Limb (tissue), 2 donors: ENCODE results near the gene EDEM3.
"Not testable (repeated sequence)": the region's sequence is repeated elsewhere in the genome, so short reads cannot be mapped to it uniquely, and the experiment has no call there.

Experiments used
- DNase-seq, 2 donors: peaks; one replicate each; pipeline ENCODE4 v3.0.0-alpha.2; 2016; ENCODE audit errors: extremely low spot score in 2 of 2

The EDEM3 gene

DNA sequence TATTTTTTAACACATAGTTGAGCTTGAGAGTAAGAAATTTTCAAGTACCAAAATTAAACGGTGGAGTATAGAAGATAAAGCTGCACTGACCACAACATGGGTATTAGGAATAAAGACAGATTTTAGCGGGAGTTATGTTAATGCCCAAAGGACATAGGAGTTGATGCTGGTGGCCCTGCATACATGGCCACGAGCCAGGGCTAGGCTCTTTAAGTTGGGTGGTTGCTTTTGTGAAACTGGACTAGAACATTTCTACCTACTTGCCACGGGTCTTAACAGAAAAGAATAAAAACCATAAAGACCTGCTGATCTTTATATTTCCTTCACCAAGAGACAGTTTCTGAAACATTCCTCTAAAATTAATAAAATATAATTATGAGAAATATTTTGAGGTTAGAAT is 14.9 kb downstream of the EDEM3 start:
- DNase-seq: no peak

GRCh38 chr1:184739070-184739469 is 15.6 kb downstream of the EDEM3 start:
- no peak for DNase-seq

DNA sequence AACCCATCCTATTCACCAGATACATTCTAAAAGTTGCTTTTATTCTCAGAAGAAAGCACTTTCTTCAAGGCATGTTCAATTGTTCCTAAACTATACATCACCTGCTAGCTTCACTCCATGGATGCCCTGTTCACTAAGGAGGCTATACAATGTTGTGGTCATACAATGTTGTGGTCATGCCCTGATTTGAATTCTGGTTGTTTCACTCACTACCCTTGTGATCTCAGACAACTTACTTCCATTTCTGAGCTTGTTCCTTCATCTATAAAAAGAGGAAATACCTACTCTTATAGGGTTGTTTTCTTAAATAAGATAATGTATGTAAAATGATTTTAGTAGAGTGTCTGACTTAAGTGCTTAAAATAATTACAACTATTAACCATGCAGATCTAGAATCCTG is 19.7 kb downstream of the EDEM3 start:
- no peak for DNase-seq

- no peak for DNase-seq
Measured at GRCh38 chr1:184724843-184725242, 29.8 kb downstream of the EDEM3 start.

- no peak for DNase-seq
Measured at GRCh38 chr1:184716158-184716557, 38.5 kb downstream of the EDEM3 start.

GRCh38 chr1:184709418-184709817 is 45.2 kb downstream of the EDEM3 start:
- DNase-seq: no peak

DNA sequence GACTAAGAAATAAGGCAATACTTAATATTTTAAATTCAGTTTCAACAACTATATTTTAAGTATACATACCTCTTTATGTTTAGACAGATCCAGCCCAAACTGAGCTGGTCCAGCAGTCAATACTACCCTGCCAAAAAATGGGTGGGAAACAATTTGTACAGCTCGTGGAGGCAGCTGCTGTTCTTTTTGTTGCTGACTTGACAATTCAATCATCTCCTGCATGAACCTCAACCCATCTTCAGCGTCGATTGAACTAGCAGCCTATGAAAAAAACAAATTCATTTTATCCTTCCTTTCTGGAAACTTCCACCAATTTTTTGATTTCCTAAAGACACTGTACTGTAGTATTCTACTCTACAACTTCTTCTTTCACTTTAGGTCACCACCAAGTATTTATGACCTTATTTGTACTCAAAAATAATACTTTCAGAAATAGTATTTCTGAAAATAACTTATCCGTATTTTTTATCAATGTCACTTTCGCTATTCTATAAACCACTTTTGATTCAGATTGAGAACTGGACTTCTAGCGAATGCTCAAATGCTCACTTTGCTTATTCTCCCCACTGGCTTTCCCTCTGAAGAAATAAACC is 46.5 kb downstream of the EDEM3 start:
- no peak for DNase-seq

- no peak for DNase-seq
Measured at GRCh38 chr1:184705271-184705670, 49.4 kb downstream of the EDEM3 start.

- no peak for DNase-seq
Measured at GRCh38 chr1:184701816-184702215, 52.8 kb downstream of the EDEM3 start.

DNA sequence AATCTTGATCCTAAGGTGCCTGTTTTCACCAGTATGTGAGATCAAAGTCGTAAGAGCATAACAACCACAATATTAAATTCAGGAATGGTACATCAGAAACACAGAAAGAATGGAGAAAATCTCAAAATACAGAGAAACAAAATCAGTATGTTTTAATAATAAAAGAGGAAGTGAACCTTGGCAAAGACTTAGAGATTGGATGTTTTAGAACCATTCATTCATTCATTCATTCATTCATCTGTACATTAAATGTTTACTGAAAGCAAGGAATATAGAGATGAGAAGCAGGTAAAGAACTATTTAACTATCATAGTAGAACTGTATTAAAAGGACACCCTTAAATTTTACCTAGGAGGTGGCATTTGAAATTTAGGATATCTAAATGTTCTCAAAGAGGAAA is 55.7 kb downstream of the EDEM3 start:
- no peak for DNase-seq

GRCh38 chr1:184698016-184698415 is 56.6 kb downstream of the EDEM3 start:
- DNase-seq: no peak

DNA sequence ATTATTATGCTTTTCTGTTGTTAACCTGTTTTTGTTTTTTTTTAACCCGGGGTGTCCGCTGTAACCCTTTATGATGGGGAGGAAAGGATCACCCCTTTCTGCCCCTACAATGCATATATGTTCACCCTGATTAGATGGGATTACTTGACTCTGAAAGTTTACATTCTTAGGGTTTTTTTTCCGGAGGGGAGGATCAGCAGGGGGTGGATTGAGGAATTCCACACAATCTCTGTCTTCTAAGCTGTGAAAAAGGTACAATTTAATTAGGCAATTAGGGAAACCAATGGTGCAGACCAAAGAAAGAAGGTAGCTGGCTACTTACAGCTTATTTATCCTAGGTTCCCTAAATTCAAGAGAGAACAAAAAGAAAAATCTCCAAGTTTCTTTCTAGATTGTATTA is 58.3 kb downstream of the EDEM3 start:
- no peak for DNase-seq

DNA sequence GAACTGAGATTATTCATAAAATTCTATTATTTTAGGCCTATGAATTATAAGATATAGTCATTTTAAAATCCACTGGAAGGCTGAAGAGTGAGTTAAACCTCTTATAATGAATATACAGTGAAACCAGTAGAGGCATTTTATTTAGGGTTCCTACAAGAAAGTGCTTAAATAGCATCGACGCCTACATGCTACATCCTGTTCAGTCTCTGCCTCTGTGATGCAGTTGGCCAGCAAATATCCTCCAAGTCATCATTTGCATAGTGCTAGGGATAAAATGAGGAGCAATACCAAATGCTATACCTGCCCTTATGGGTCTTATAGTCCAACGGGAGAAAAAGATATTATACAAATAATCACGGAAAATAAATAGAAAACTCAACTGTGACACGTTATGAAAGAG is 59.6 kb downstream of the EDEM3 start:
- no peak for DNase-seq

GRCh38 chr1:184693011-184693410 is 61.6 kb downstream of the EDEM3 start:
- DNase-seq: no peak

GRCh38 chr1:184691719-184692324 is 62.8 kb downstream of the EDEM3 start:
- DNase-seq: peak in 1 of 2 donors; percentile 71

DNA sequence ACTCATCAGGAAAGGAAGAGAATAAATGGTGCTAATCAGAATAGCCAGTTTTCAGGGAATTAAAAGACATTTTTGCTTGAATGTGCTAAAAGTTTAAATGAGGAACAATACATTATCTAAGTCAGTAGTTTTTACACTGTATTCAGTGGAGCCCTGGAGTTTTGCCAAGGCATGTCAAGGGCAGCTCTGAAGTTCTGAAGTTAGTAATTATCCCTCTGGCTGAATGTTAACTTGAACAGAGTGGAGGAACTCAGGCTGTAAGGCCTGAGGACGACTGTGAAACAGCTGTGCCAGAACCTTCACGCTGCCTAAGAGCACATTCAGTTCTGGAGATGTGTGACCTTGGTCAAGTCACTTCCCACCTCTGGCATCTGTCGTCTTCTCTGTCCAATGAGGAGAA is 68.1 kb downstream of the EDEM3 start:
- no peak for DNase-seq

- DNase-seq: no peak
Measured at GRCh38 chr1:184685116-184685515, 69.5 kb downstream of the EDEM3 start.

DNA sequence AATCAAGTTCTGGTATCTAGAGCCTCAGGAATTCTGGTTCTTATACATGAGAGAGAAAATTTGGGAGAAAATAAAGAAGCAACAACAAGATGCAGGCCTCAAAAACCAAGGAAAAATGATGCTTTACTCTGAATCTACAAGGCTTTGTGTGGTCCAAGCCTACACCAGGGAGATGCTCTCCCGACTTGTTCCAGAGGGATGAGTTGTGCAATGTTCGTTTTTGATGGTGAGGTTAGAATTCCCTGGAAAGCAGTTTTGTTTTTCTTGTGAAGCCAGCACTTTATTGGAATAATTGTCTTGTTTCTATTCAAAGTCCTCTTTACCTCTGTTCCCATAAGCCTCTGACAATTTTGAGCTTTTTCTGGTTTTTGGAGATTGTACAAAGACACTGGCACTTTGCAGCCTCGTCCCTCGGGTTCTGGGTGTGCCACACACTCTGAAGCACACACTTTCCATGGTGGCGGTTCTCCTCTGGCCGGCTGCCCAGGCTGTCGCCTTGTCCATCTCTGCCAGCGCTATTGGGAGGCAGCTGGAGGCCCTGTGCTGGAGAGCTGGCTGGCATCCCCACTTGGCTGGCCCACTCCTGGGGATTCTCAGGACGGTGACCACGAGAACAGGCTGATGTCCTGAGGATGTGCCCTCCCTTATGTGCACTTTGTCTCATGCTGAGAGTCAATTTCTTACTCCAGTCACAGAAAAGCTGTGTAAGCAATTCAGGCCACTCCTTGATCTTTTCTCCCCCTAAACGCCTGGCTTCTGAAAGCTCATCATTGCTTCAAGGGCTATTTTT is 70.2 kb downstream of the EDEM3 start:
- DNase-seq: peak in 1 of 2 donors; percentile 39

- no peak for DNase-seq
Measured at GRCh38 chr1:184682956-184683355, 71.7 kb downstream of the EDEM3 start.

DNA sequence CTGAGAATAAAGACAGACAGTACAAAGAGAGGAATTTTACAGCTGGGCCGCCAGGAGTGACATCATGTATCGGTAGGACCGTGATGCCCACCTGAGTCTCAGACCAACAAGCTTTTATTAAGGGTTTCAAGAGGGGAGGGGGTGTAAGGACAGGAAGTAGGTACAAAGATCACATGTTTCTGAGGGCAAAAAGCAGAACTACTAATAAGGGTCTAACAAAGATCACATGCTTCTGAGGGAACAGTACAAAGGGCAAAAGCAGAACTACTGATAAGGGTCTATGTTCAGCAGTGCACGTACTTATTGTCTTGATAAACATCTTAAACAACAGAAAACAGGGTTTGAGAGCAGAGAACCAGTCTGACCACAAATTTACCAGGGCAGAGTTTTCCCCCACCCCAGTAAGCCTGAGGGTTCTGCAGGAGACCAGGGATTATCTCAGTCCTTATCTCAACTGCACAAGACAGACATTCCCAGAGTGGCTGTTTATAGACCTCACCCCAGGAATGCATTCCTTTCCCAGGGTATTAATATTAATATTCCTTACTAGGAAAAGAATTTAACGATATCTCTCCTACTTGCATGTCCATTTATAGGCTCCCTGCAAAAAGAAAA is 73.9 kb downstream of the EDEM3 start:
- DNase-seq: not testable (repeated sequence)

GRCh38 chr1:184679472-184679871 is 75.2 kb downstream of the EDEM3 start:
- DNase-seq: not testable (repeated sequence)

- no peak for DNase-seq
Measured at GRCh38 chr1:184677344-184677743, 77.3 kb downstream of the EDEM3 start.
